A549 (cell line): ENCODE results near the gene TAF3. TPM values are rescaled to one million over a fixed set of nuclear protein-coding genes. Genes with fewer than 3 reads are reported as not detected.

ENCODE experiments used
- ATAC-seq, 2 experiments: fragments of 200-7000 bp in 1 of 2; fragments of >200 bp in 1 of 2; cut with Nextera tagmentation in 1 of 2; cut with Tn5 transposase in 1 of 2; 3 replicates each; pipeline versions ENCODE4 v1.8.0 to v1.9.1; 2018 to 2020; ENCODE audit warnings: mild to moderate bottlenecking in 1 of 2, moderate library complexity in 1 of 2
- CTCF ChIA-PET: fragments of 300-600 bp; sonication (Branson Sonifier 250); formaldehyde crosslinking; extraction: SDS; loops from one replicate; lab custom pipeline; 2021; ENCODE audit warnings: antibody characterized with exemption, inconsistent platforms; lab: Yijun Ruan, JAX
- POLR2A ChIA-PET: fragments of 350-600 bp; formaldehyde crosslinking; extraction: SDS; loops from one replicate; lab custom pipeline; 2021; ENCODE audit warnings: antibody characterized with exemption, inconsistent platforms; lab: Yijun Ruan, JAX
- DNase-seq, 2 experiments: peaks; one replicate each; pipeline versions ENCODE4 v3.0.0 to v3.0.0-alpha.2; 2011 to 2016; ENCODE audit warnings: low read depth in 1 of 2, low spot score in 1 of 2
- FAIRE-seq: peaks from 2 replicates; lab custom pipeline; 2011; peaks lifted over from hg19 to GRCh38; lab: Jason Lieb, UNC
- H3K27ac ChIP-seq, 2 experiments: fragments of >200 bp; sonication (Bioruptor Twin); formaldehyde crosslinking; 3 replicates each; pipeline ENCODE4 v1.5.1; 2016 to 2017
- H3K4me1 ChIP-seq: fragments of >200 bp; sonication (Bioruptor Twin); formaldehyde crosslinking; 3 replicates; pipeline ENCODE4 v1.6.1; 2016
- H3K4me2 ChIP-seq: fragments of >200 bp; sonication (Bioruptor Twin); formaldehyde crosslinking; 3 replicates; pipeline ENCODE4 v1.6.1; 2016
- H3K4me3 ChIP-seq: fragments of >200 bp; sonication (Bioruptor Twin); formaldehyde crosslinking; 3 replicates; pipeline ENCODE4 v1.5.1; 2016
- H3K9me3 ChIP-seq: fragments of >200 bp; sonication (Bioruptor Twin); formaldehyde crosslinking; 3 replicates; pipeline ENCODE4 v1.6.1; 2016
- BCL3 ChIP-seq: fragments of >200 bp; sonication (Bioruptor Twin); formaldehyde crosslinking; IDR thresholded peaks from 3 replicates; pipeline ENCODE4 v1.6.1; 2016
- BHLHE40 ChIP-seq: IDR thresholded peaks from 2 replicates; pipeline ENCODE4 v1.6.1; 2012; ENCODE audit warnings: low read depth, low read length, inconsistent platforms
- CBX2 ChIP-seq: fragments of 200-600 bp; sonication (generic); IDR thresholded peaks from 2 replicates; pipeline ENCODE4 v1.6.1; 2016; ENCODE audit warnings: low read depth, mild to moderate bottlenecking, borderline replicate concordance
- CBX8 ChIP-seq: fragments of 200-600 bp; sonication (generic); IDR thresholded peaks from 2 replicates; pipeline ENCODE4 v1.6.1; 2016
- CEBPB ChIP-seq, 2 experiments: fragments of >200 bp in 1 of 2; sonication (Bioruptor Twin) in 1 of 2; formaldehyde crosslinking in 1 of 2; IDR thresholded peaks; 2 replicates each; pipeline ENCODE4 v1.6.1; 2012 to 2016
- EHF ChIP-seq: fragments of 250-450 bp; sonication (Bioruptor Pico); IDR thresholded peaks from 2 replicates; pipeline ENCODE4 v1.5.0; 2020; ENCODE audit warnings: mild to moderate bottlenecking
- EHMT2 ChIP-seq: fragments of 200-600 bp; sonication (generic); IDR thresholded peaks from 2 replicates; pipeline ENCODE4 v1.6.1; 2016; ENCODE audit warnings: antibody characterized with exemption, low read depth, mild to moderate bottlenecking, moderate library complexity
- GATA3 ChIP-seq: IDR thresholded peaks from 2 replicates; pipeline ENCODE4 v1.6.1; 2012; ENCODE audit warnings: borderline replicate concordance
- HOXB13 ChIP-seq: fragments of 250-450 bp; sonication (Bioruptor Pico); IDR thresholded peaks from 2 replicates; pipeline ENCODE4 v1.5.0; 2020; ENCODE audit warnings: low read depth, mild to moderate bottlenecking, moderate library complexity
- JUNB ChIP-seq: fragments of >200 bp; sonication (Bioruptor Twin); formaldehyde crosslinking; IDR thresholded peaks from 2 replicates; pipeline ENCODE4 v1.6.1; 2016
- KDM1A ChIP-seq: fragments of 200-600 bp; sonication (generic); IDR thresholded peaks from 2 replicates; pipeline ENCODE4 v1.6.1; 2016; ENCODE audit warnings: low read depth, mild to moderate bottlenecking
- MAFK ChIP-seq: fragments of 450-650 bp; IDR thresholded peaks from 2 replicates; pipeline ENCODE4 v1.6.1; 2014; ENCODE audit not compliant: partially characterized antibody
- MAX ChIP-seq: IDR thresholded peaks from 2 replicates; pipeline ENCODE4 v1.6.1; 2012
- MYC ChIP-seq: IDR thresholded peaks from 2 replicates; pipeline ENCODE4 v1.6.1; 2012; ENCODE audit warnings: mild to moderate bottlenecking, inconsistent platforms, low read length, improper control_type of control experiment, borderline replicate concordance
- PHF8 ChIP-seq: fragments of 200-600 bp; sonication (generic); IDR thresholded peaks from 2 replicates; pipeline ENCODE4 v1.6.1; 2016; ENCODE audit warnings: low read depth, mild to moderate bottlenecking, antibody characterized with exemption, moderate library complexity, borderline replicate concordance
- POLR2A ChIP-seq: IDR thresholded peaks from 2 replicates; pipeline ENCODE4 v1.6.1; 2012; ENCODE audit warnings: mild to moderate bottlenecking, low read length
- RAD21 ChIP-seq, 2 experiments: fragments of >200 bp in 1 of 2; sonication (Bioruptor Twin) in 1 of 2; formaldehyde crosslinking in 1 of 2; IDR thresholded peaks in 1 of 2; conservative IDR thresholded peaks in 1 of 2; 2 replicates in 1 of 2; 3 replicates in 1 of 2; pipeline ENCODE4 v1.6.1; 2012 to 2018; ENCODE audit warnings: inconsistent platforms in 1 of 2
- RARB ChIP-seq: fragments of 250-450 bp; sonication (Bioruptor Pico); IDR thresholded peaks from 2 replicates; pipeline ENCODE4 v1.8.0; 2021; ENCODE audit warnings: mild to moderate bottlenecking, moderate library complexity
- REST ChIP-seq: fragments of 200-600 bp; sonication (generic); IDR thresholded peaks from 2 replicates; pipeline ENCODE4 v1.6.1; 2016; ENCODE audit warnings: antibody characterized with exemption, mild to moderate bottlenecking, moderate library complexity
- RFX5 ChIP-seq: fragments of 450-650 bp; IDR thresholded peaks from 2 replicates; pipeline ENCODE4 v1.7.1; 2014; ENCODE audit warnings: antibody characterized with exemption, mild to moderate bottlenecking, moderate library complexity
- RNF2 ChIP-seq: fragments of 200-600 bp; sonication (generic); IDR thresholded peaks from 2 replicates; pipeline ENCODE4 v1.6.1; 2016; ENCODE audit warnings: low read depth, mild to moderate bottlenecking, antibody characterized with exemption, moderate library complexity, borderline replicate concordance
- SMC3 ChIP-seq: fragments of >200 bp; sonication (Bioruptor Twin); formaldehyde crosslinking; IDR thresholded peaks from 3 replicates; pipeline ENCODE4 v1.6.1; 2018; ENCODE audit warnings: inconsistent platforms
- SREBF2 ChIP-seq: fragments of 450-650 bp; IDR thresholded peaks from 2 replicates; pipeline ENCODE4 v1.6.1; 2014; ENCODE audit warnings: mild to moderate bottlenecking, moderate library complexity
- ZNF302 ChIP-seq: fragments of 250-450 bp; sonication (Bioruptor Pico); IDR thresholded peaks from 2 replicates; pipeline ENCODE4 v1.9.0; 2021; ENCODE audit warnings: inconsistent platforms, mild to moderate bottlenecking, moderate library complexity
- WGBS: methylation state at CpG from one replicate; pipeline ENCODE4 v1.1.6; 2017; ENCODE audit errors: missing lambda C conversion rate; 5-methylcytosine and 5-hydroxymethylcytosine counted together
- polyA plus RNA-seq, 4 experiments: library from polyadenylated mRNA; depleted of rRNA in 3 of 4; stranded (reverse); fragments of >200 nt; fragmentation: RNase III in 1 of 4; extraction: RNeasy Plus Mini Kit Qiagen cat#74134 plus additional on column Dnase treatment in 1 of 4; gene quantifications; 2 replicates in 3 of 4; 3 replicates in 1 of 4; pipeline ENCODE4 v1.2.3, GENCODE V29; 2011 to 2017
- TF ChIP-seq, protein P1 (sequence below): IDR thresholded peaks from 2 replicates; pipeline ENCODE4 v1.6.1; 2012; ENCODE audit warnings: low read depth, borderline replicate concordance
- TF ChIP-seq, protein P2 (sequence below): fragments of 250-450 bp; sonication (Bioruptor Pico); IDR thresholded peaks from 2 replicates; pipeline ENCODE4 v1.5.0; 2020; ENCODE audit warnings: low read depth, mild to moderate bottlenecking, moderate library complexity

Gene TAF3
- polyA plus RNA-seq, 2 of the 4 experiments (the other 2 are of a cell fraction) = 5.7 to 6.1 TPM

- no peak overlapping the region for H3K4me3 ChIP-seq
- WGBS = 90% methylated on average over 6 of the region's 6 CpGs
- POLR2A ChIA-PET = no interaction called here
- H3K4me1 ChIP-seq = no peaks in the 10 kb centered on the region; the same call in 2 of the 3 replicates
- no peaks in the 10 kb centered on the region for H3K9me3 ChIP-seq
- no peak for TF ChIP-seq RARB (CRISPR knock-in tag)
- DNase-seq (no peak), ATAC-seq (no peak), FAIRE-seq (no peak)
- CTCF ChIA-PET = no interaction called here
- H3K27ac ChIP-seq = no peak overlapping the region
- H3K4me2 ChIP-seq = no peak overlapping the region
Observed at GRCh38 chr10:7969623-7970022, 151.3 kb downstream of the TAF3 start.

- no peaks in the 10 kb centered on the region; the same call in 2 of the 3 replicates for H3K4me1 ChIP-seq
- no peaks in the 10 kb centered on the region for H3K9me3 ChIP-seq
- DNase-seq = no peak
- ATAC-seq = no peak
- H3K4me3 ChIP-seq = no peak overlapping the region
- CTCF ChIA-PET = interaction anchor here (1.9 kb wide), 1 partner anchor 13 kb away, joined by 4 read pairs; no protein-coding TSS in a partner anchor
- no peak overlapping the region for H3K27ac ChIP-seq
- FAIRE-seq = no peak
- POLR2A ChIA-PET = no interaction called here
- H3K4me2 ChIP-seq = no peak overlapping the region
- 64% methylated on average over 3 of the region's 3 CpGs for WGBS
- no peak for TF ChIP-seq EHMT2
- TF ChIP-seq MAFK = no peak
- TF ChIP-seq, protein P1, sequence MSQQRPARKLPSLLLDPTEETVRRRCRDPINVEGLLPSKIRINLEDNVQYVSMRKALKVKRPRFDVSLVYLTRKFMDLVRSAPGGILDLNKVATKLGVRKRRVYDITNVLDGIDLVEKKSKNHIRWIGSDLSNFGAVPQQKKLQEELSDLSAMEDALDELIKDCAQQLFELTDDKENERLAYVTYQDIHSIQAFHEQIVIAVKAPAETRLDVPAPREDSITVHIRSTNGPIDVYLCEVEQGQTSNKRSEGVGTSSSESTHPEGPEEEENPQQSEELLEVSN = no peak
- no peak for TF ChIP-seq CBX8
- TF ChIP-seq POLR2A = no peak
- TF ChIP-seq HOXB13 (CRISPR knock-in tag) = no peak
- TF ChIP-seq RARB (CRISPR knock-in tag) = no peak
- no peak for TF ChIP-seq ZNF302 (CRISPR knock-in tag)
- no peak for TF ChIP-seq CBX2
- no peak for TF ChIP-seq JUNB
- no peak for TF ChIP-seq REST
- TF ChIP-seq, all 56 proteins: peak for 0
Observed at GRCh38 chr10:7971949-7972348, 153.6 kb downstream of the TAF3 start.

GRCh38 chr10:7972367-7972766, 154.1 kb downstream of the TAF3 start:
- no peak overlapping the region for H3K27ac ChIP-seq
- no peak overlapping the region for H3K4me3 ChIP-seq
- TF ChIP-seq RFX5 (no peak), SMC3 (no peak), RNF2 (no peak), SREBF2 (no peak), BHLHE40 (no peak), MYC (no peak), GATA3 (no peak), MAX (no peak), CEBPB (IDR thresholded peaks at IDR 0.05) (no peak), PHF8 (no peak), KDM1A (no peak), RAD21 (conservative IDR thresholded peaks at IDR 0.05 in 1 of 2, IDR thresholded peaks at IDR 0.05 in 1 of 2) (no peak), BCL3 (no peak), EHF (CRISPR knock-in tag) (no peak)
- TF ChIP-seq, protein P2, sequence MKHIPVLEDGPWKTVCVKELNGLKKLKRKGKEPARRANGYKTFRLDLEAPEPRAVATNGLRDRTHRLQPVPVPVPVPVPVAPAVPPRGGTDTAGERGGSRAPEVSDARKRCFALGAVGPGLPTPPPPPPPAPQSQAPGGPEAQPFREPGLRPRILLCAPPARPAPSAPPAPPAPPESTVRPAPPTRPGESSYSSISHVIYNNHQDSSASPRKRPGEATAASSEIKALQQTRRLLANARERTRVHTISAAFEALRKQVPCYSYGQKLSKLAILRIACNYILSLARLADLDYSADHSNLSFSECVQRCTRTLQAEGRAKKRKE (CRISPR knock-in tag) = no peak
- TF ChIP-seq, protein P1 = no peak
- no peak for FAIRE-seq
- WGBS = 89% methylated on average over 2 of the region's 2 CpGs
- no peaks in the 10 kb centered on the region for H3K9me3 ChIP-seq
- H3K4me1 ChIP-seq = no peaks in the 10 kb centered on the region; the same call in 2 of the 3 replicates
- DNase-seq = no peak
- ChIA-PET CTCF (interaction anchor here (1.3 kb wide), 1 partner anchor 13 kb away, joined by 3 read pairs; no protein-coding TSS in a partner anchor), POLR2A (interaction anchor here (0.6 kb wide), 1 partner anchor 1124 kb away, joined by 3 read pairs; no protein-coding TSS in a partner anchor)
- H3K4me2 ChIP-seq = no peak overlapping the region
- ATAC-seq = no peak
